Measurements from ENCODE around the gene RPS16.

The RPS16 gene

GRCh38 chr19:39388657-39389056 lies 47.1 kb downstream of the RPS16 start:
- no peak for DNase-seq (ENCODE audit: low read depth)

DNA sequence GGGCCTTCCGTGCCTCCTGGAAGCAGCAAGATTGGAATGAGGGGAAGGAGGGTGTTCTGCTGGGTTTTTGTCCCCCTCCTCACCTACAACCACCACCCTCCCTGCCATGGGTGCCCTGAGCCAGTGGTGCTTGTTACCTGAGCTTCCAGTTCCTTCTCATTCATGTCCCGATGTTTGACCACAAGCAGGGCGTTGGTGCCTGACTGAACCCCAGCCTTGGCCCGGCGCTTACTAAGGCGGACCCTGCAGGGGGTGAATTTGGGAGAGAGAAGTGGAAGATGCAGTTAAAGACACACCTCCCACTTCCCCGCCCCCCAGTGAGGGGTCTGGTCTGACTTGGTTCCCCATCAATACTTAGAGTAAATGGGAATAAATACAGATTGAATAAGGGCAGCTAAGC lies 49.2 kb downstream of the RPS16 start:
- DNase-seq (ENCODE audit: low read depth), result no peak

DNA sequence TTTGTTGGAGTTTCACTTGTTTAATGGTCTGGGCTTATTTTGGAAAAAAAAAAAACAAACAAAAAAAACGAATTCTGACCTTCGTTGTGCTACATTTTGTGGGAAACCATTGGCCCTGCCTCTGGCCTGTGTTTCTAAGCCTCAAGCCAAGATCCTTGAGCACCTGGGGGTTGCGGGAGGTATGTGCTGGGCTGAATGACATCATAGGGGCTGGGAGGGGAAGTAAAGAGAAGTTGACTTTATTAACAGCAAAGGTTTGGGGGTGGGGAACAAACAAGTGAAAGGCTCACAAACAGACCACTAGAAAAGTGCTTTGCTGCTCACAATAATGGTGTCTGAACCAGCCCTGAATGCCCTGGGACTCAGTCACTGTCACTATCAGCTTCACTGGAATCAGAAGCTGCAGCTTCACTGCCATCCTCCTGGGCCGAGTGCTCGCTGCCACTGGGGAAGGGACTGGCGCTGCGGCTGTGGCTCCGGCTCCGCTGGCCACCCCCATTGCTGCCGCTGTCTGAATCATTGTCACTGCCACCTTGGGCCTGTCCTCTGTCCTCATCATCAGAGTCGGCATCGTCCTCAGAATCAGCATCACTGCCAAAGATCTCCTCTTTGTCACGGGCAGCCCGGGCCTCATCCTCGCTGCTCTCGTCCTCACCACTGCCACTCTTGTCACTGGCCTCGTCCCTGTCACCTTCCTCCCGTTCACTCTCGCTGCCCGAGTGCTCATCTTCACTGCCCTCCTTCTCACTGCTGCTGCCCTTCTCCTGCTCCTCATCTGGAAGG lies 49.9 kb downstream of the RPS16 start:
- no peak for DNase-seq (ENCODE audit: low read depth)

DNA sequence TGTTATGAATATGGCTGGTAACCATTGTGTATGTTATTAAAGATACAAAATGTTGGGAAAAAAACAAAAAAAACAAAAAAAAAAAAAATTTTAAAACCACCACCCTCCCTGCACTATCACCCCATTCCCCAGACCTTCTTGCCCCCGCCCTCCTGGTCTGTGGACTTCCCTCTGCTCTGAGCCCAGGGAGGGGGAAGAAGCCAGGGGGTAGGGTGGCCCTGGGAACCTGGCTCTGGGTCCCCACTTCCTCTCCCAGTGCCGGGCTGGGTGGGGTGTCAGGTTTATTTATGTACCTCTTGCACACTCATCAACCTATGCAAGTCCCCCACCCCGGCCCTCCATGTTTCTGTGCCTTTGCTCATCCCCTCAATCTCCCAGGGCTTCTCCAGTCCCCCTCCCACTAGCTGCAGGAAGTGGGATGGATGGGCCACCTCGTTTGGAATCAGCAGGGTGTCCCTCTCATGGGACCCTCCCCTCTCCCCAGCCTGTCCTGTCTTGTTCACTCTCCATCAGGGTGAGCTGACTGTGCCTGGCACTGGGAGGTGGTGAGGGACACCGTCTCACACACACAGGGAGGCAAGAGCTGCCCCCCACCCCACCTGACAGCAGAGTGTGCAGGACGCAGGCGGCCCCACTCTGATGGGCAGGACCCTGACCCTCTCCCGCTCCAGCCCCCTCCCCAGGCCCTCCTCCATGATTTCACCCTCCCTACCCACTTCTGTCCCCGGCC lies 50.7 kb downstream of the RPS16 start:
- no peak for DNase-seq (ENCODE audit: low read depth)

All from T follicular helper cell (primary cell).